ENCODE data around the gene VAV2. TPM values are rescaled to one million over a fixed set of nuclear protein-coding genes. Genes with fewer than 3 reads are reported as not detected.

Gene VAV2
- total and polyA plus RNA-seq, 2 experiments from 2014 or later: 8.1 to 28.9 TPM

DNA sequence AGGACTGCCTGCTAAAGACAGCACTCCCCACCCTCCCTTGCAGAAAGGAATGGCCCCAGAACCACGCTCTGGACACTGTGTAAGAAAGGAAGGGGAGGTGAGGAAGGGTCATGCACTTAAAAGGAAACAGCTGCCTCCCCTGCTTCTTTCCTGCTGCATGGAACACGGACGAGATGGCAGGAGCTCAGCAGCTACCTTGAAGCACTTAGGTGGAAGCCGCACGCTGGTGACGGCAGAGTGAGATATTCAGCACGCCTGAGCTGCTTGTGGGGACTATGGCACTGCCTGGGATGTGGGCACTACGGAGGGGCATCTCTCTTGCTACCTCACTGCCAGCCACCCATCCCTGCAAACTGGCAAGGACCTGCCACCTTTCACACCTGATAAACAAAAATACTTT, 101.5 kb downstream of the VAV2 start:
- Mint-ChIP-seq H3K36me3 (ENCODE audit: low read depth) (peaks cover 2% of the 10 kb centered on the region; the same call in 1 of the 3 replicates), H3K4me1 (peaks cover 56% of the 10 kb centered on the region), H3K27me3 (ENCODE audit: insufficient read depth, low read depth, poor library complexity) (peaks cover 13% of the 10 kb centered on the region), H3K4me3 (no peak overlapping the region), H3K27ac (no peak overlapping the region), H3K9me3 (no peaks in the 10 kb centered on the region; the same call in 2 of the 3 replicates)
- no peaks in the 10 kb centered on the region for H3K36me3 ChIP-seq (ENCODE audit: insufficient read depth)
- H3F3A ChIP-seq (replicated peaks; ENCODE audit: low read depth): no peaks in the 10 kb centered on the region
- no peak overlapping the region for H3K4me2 ChIP-seq
- H4K20me1 ChIP-seq (replicated peaks; ENCODE audit: insufficient read depth): no peaks in the 10 kb centered on the region
- DNase-seq (ENCODE audit: low spot score): no peak
- no peak overlapping the region for H3K4me3 ChIP-seq
- ATAC-seq: no peak
- TF ChIP-seq CTCF (conservative IDR thresholded peaks at IDR 0.05; ENCODE audit: low read depth in 2 of 2) (no peak), POLR2AphosphoS5 (IDR thresholded peaks at IDR 0.05; ENCODE audit: low read depth) (no peak), JUNB (IDR thresholded peaks at IDR 0.05; ENCODE audit: unreplicated experiment) (no peak), CREB1 (CRISPR knock-in tag; IDR thresholded peaks at IDR 0.05; ENCODE audit: low read depth) (no peak), NANOG (IDR thresholded peaks at IDR 0.05; ENCODE audit: borderline replicate concordance) (no peak), ZNF331 (CRISPR knock-in tag; IDR thresholded peaks at IDR 0.05; ENCODE audit: low read depth) (no peak), ZNF114 (CRISPR knock-in tag; IDR thresholded peaks at IDR 0.05) (no peak), EZH2phosphoT487 (IDR thresholded peaks at IDR 0.05; ENCODE audit: unreplicated experiment) (no peak)
- TF ChIP-seq, protein P1, sequence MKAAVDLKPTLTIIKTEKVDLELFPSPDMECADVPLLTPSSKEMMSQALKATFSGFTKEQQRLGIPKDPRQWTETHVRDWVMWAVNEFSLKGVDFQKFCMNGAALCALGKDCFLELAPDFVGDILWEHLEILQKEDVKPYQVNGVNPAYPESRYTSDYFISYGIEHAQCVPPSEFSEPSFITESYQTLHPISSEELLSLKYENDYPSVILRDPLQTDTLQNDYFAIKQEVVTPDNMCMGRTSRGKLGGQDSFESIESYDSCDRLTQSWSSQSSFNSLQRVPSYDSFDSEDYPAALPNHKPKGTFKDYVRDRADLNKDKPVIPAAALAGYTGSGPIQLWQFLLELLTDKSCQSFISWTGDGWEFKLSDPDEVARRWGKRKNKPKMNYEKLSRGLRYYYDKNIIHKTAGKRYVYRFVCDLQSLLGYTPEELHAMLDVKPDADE (IDR thresholded peaks at IDR 0.05): no peak
- no peaks in the 10 kb centered on the region for H3K4me1 ChIP-seq (ENCODE audit: insufficient read depth)
- H2AFZ ChIP-seq: no peak overlapping the region
- H3K9me2 ChIP-seq (ENCODE audit: insufficient read depth): no peaks in the 10 kb centered on the region
- H3K79me2 ChIP-seq (replicated peaks; ENCODE audit: insufficient read depth): peaks cover 33% of the 10 kb centered on the region
- no peak overlapping the region for H3K27ac ChIP-seq (ENCODE audit: low read depth)
- H3K27me3 ChIP-seq (ENCODE audit: insufficient read depth): no peaks in the 10 kb centered on the region

DNA sequence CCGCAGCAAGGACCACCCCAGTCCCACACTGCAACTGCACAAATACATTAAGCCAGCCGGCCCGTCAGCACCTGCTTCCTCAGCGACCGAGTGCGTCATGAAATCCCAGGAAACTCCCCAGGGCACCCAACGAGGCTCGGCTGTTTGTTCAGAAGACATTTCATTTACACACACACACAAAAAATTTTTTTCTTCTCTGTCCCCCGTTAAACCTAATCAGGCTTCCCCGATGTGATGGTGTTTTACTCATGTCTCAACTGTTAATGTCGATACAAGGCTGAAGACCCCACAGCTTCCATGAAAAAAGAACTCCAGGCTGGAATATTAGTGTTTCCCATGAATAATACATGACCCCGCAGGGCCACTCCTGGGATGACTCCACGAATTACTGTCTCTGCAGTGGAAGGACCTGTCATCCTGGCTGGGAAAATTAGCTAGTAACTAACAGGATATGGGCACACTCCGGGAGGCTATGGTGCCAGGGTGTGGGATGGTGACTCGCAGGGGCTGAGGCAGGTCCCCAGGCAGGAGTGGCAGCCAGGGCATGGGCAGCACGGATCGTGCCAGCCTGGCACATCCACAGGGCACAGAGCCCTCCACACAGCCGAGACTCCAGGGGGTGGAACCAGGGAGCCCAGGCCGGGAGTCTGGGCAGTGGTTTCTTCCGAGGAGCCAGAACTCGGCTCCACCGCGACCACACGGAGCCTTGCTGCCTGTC, 102.4 kb downstream of the VAV2 start:
- Histone ChIP-seq H3K4me3 (no peak overlapping the region), H3K27me3 (ENCODE audit: insufficient read depth) (no peaks in the 10 kb centered on the region), H3K9me2 (ENCODE audit: insufficient read depth) (no peaks in the 10 kb centered on the region), H3K79me2 (replicated peaks; ENCODE audit: insufficient read depth) (peaks cover 34% of the 10 kb centered on the region), H3F3A (replicated peaks; ENCODE audit: low read depth) (no peaks in the 10 kb centered on the region), H4K20me1 (replicated peaks; ENCODE audit: insufficient read depth) (no peaks in the 10 kb centered on the region), H3K4me2 (no peak overlapping the region), H3K36me3 (ENCODE audit: insufficient read depth) (no peaks in the 10 kb centered on the region), H3K27ac (ENCODE audit: low read depth) (no peak overlapping the region), H3K4me1 (ENCODE audit: insufficient read depth) (no peaks in the 10 kb centered on the region), H2AFZ (no peak overlapping the region)
- Mint-ChIP-seq H3K36me3 (ENCODE audit: low read depth) (peaks cover 2% of the 10 kb centered on the region; the same call in 1 of the 3 replicates), H3K9me3 (no peaks in the 10 kb centered on the region; the same call in 2 of the 3 replicates), H3K4me3 (no peak overlapping the region), H3K4me1 (peaks cover 56% of the 10 kb centered on the region), H3K27ac (peak overlapping the region; percentile 92), H3K27me3 (ENCODE audit: insufficient read depth, low read depth, poor library complexity) (peaks cover 11% of the 10 kb centered on the region)
- ATAC-seq (no peak), DNase-seq (ENCODE audit: low spot score) (no peak)
- no peak for TF ChIP-seq NANOG (IDR thresholded peaks at IDR 0.05; ENCODE audit: borderline replicate concordance)
- TF ChIP-seq, protein P2, sequence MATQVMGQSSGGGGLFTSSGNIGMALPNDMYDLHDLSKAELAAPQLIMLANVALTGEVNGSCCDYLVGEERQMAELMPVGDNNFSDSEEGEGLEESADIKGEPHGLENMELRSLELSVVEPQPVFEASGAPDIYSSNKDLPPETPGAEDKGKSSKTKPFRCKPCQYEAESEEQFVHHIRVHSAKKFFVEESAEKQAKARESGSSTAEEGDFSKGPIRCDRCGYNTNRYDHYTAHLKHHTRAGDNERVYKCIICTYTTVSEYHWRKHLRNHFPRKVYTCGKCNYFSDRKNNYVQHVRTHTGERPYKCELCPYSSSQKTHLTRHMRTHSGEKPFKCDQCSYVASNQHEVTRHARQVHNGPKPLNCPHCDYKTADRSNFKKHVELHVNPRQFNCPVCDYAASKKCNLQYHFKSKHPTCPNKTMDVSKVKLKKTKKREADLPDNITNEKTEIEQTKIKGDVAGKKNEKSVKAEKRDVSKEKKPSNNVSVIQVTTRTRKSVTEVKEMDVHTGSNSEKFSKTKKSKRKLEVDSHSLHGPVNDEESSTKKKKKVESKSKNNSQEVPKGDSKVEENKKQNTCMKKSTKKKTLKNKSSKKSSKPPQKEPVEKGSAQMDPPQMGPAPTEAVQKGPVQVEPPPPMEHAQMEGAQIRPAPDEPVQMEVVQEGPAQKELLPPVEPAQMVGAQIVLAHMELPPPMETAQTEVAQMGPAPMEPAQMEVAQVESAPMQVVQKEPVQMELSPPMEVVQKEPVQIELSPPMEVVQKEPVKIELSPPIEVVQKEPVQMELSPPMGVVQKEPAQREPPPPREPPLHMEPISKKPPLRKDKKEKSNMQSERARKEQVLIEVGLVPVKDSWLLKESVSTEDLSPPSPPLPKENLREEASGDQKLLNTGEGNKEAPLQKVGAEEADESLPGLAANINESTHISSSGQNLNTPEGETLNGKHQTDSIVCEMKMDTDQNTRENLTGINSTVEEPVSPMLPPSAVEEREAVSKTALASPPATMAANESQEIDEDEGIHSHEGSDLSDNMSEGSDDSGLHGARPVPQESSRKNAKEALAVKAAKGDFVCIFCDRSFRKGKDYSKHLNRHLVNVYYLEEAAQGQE (IDR thresholded peaks at IDR 0.05; ENCODE audit: unreplicated experiment): no peak
- no peak for TF ChIP-seq POLR2AphosphoS5 (IDR thresholded peaks at IDR 0.05; ENCODE audit: low read depth)
- TF ChIP-seq, protein P1 (IDR thresholded peaks at IDR 0.05): no peak
- TF ChIP-seq STAT1 (IDR thresholded peaks at IDR 0.05; ENCODE audit: unreplicated experiment): no peak
- TF ChIP-seq ZNF331 (CRISPR knock-in tag; IDR thresholded peaks at IDR 0.05; ENCODE audit: low read depth): no peak
- no peak for TF ChIP-seq CTCF (conservative IDR thresholded peaks at IDR 0.05; ENCODE audit: low read depth in 2 of 2)
- no peak for TF ChIP-seq EZH2 (IDR thresholded peaks at IDR 0.05; ENCODE audit: low read depth, unreplicated experiment)

Data from GM23338 (cell line).